ENCODE results near the gene MTUS2. TPM values are rescaled to one million over a fixed set of nuclear protein-coding genes. Genes with fewer than 3 reads are reported as not detected.

Gene MTUS2
- total and polyA plus RNA-seq, 2 donors (not counting 3 experiments of a cell fraction or from before 2014, with no cell fraction given): not detected

GRCh38 chr13:29301027-29301426 lies 480.9 kb downstream of the MTUS2 start:
- H3K9me1 ChIP-seq (replicated peaks; ENCODE audit: control insufficient read depth, extremely low read depth, insufficient read depth, low read length): no peaks in the 10 kb centered on the region
- CTCF ChIA-PET: no interaction called here
- no peak overlapping the region for H3K27ac ChIP-seq (ENCODE audit: insufficient read depth, low read depth, low read length)
- H3K9me3 ChIP-seq (replicated peaks; ENCODE audit: control insufficient read depth, insufficient read depth, low read length): no peaks in the 10 kb centered on the region
- TF ChIP-seq JUN (IDR thresholded peaks at IDR 0.05; ENCODE audit: borderline replicate concordance, insufficient read depth, insufficient read length, low read depth): no peak
- no peak for TF ChIP-seq EZH2 (IDR thresholded peaks at IDR 0.05; ENCODE audit: borderline replicate concordance, low read depth, low read length, severe bottlenecking)
- no peak for TF ChIP-seq MYC (IDR thresholded peaks at IDR 0.05; ENCODE audit: low read depth, low read length)
- TF ChIP-seq MAX (IDR thresholded peaks at IDR 0.05; ENCODE audit: insufficient read depth, insufficient read length): no peak
- TF ChIP-seq FOS (IDR thresholded peaks at IDR 0.05; ENCODE audit: borderline replicate concordance, insufficient read depth, low read length): no peak
- POLR2A ChIA-PET: no interaction called here
- BruUV-seq (replicated peaks): no TSS peak
- H2AFZ ChIP-seq (ENCODE audit: low read depth, low read length): no peak overlapping the region
- no peaks in the 10 kb centered on the region for H3K27me3 ChIP-seq (ENCODE audit: control insufficient read depth in 2 of 2, insufficient read depth in 2 of 2, low read length in 2 of 2)
- no peaks in the 10 kb centered on the region for H3K79me2 ChIP-seq (ENCODE audit: control insufficient read depth, insufficient read depth, low read length)
- no peak overlapping the region for H3K4me3 ChIP-seq (replicated peaks in 1 of 3; ENCODE audit: insufficient read depth in 1 of 3, low read depth in 1 of 3, low read length in 3 of 3)
- dilution Hi-C loops (cut with MboI; ENCODE audit: extremely low pct_ligation_motif_present, low sequenced_read_pairs) (no loop called here), intact Hi-C loops (cut with micrococcal nuclease) (no loop called here)
- H3K36me3 ChIP-seq (ENCODE audit: control insufficient read depth in 2 of 2, extremely low read depth in 1 of 2, insufficient read depth in 2 of 2, low read length in 2 of 2): no peaks in the 10 kb centered on the region
- FAIRE-seq (no peak), DNase-seq (ENCODE audit: low read depth, low spot score) (no peak)
- H4K20me1 ChIP-seq (replicated peaks; ENCODE audit: control insufficient read depth, extremely low read depth, insufficient read depth, low read length): no peaks in the 10 kb centered on the region
- H3K9ac ChIP-seq (replicated peaks; ENCODE audit: extremely low read depth, insufficient read depth, low read length): no peak overlapping the region
- H3K4me2 ChIP-seq (ENCODE audit: insufficient read depth, low read length): no peak overlapping the region
- H3K4me1 ChIP-seq (ENCODE audit: control insufficient read depth, extremely low read depth, insufficient read depth, low read length): no peaks in the 10 kb centered on the region

GRCh38 chr13:29304148-29304547 lies 484.0 kb downstream of the MTUS2 start:
- dilution Hi-C loops (cut with MboI; ENCODE audit: extremely low pct_ligation_motif_present, low sequenced_read_pairs): no loop called here
- H3K9ac ChIP-seq (replicated peaks; ENCODE audit: extremely low read depth, insufficient read depth, low read length): no peak overlapping the region
- POLR2A ChIA-PET: no interaction called here
- FAIRE-seq (no peak), DNase-seq (ENCODE audit: low read depth, low spot score) (no peak)
- no peak overlapping the region for H3K27ac ChIP-seq (ENCODE audit: insufficient read depth, low read depth, low read length)
- intact Hi-C loops (cut with micrococcal nuclease): no loop called here
- H3K27me3 ChIP-seq (ENCODE audit: control insufficient read depth in 2 of 2, insufficient read depth in 2 of 2, low read length in 2 of 2): no peaks in the 10 kb centered on the region
- H3K4me2 ChIP-seq (ENCODE audit: insufficient read depth, low read length): no peak overlapping the region
- no peaks in the 10 kb centered on the region for H3K36me3 ChIP-seq (ENCODE audit: control insufficient read depth in 2 of 2, extremely low read depth in 1 of 2, insufficient read depth in 2 of 2, low read length in 2 of 2)
- BruUV-seq (replicated peaks): no TSS peak
- no peaks in the 10 kb centered on the region for H4K20me1 ChIP-seq (replicated peaks; ENCODE audit: control insufficient read depth, extremely low read depth, insufficient read depth, low read length)
- no peaks in the 10 kb centered on the region for H3K9me3 ChIP-seq (replicated peaks; ENCODE audit: control insufficient read depth, insufficient read depth, low read length)
- no peak overlapping the region for H3K4me3 ChIP-seq (replicated peaks in 1 of 3; ENCODE audit: insufficient read depth in 1 of 3, low read depth in 1 of 3, low read length in 3 of 3)
- H3K4me1 ChIP-seq (ENCODE audit: control insufficient read depth, extremely low read depth, insufficient read depth, low read length): no peaks in the 10 kb centered on the region
- CTCF ChIA-PET: no interaction called here
- H3K9me1 ChIP-seq (replicated peaks; ENCODE audit: control insufficient read depth, extremely low read depth, insufficient read depth, low read length): no peaks in the 10 kb centered on the region
- no peak overlapping the region for H2AFZ ChIP-seq (ENCODE audit: low read depth, low read length)
- TF ChIP-seq EZH2 (IDR thresholded peaks at IDR 0.05; ENCODE audit: borderline replicate concordance, low read depth, low read length, severe bottlenecking): no peak
- TF ChIP-seq MYC (IDR thresholded peaks at IDR 0.05; ENCODE audit: low read depth, low read length): no peak
- no peak for TF ChIP-seq POLR2A (IDR thresholded peaks at IDR 0.05; ENCODE audit: low read depth, low read length)
- TF ChIP-seq MAX (IDR thresholded peaks at IDR 0.05; ENCODE audit: insufficient read depth, insufficient read length): no peak
- no peak for TF ChIP-seq GATA2 (IDR thresholded peaks at IDR 0.05; ENCODE audit: insufficient read depth, insufficient read length, low read depth, low read length)
- TF ChIP-seq POLR2AphosphoS5 (IDR thresholded peaks at IDR 0.05; ENCODE audit: insufficient read depth, low read depth, low read length): no peak
- no peak for TF ChIP-seq CTCF (IDR thresholded peaks at IDR 0.05; ENCODE audit: extremely low read depth in 1 of 2, insufficient read depth in 1 of 2, low read depth in 1 of 2, low read length in 2 of 2)
- TF ChIP-seq FOS (IDR thresholded peaks at IDR 0.05; ENCODE audit: borderline replicate concordance, insufficient read depth, low read length): no peak
- TF ChIP-seq JUN (IDR thresholded peaks at IDR 0.05; ENCODE audit: borderline replicate concordance, insufficient read depth, insufficient read length, low read depth): no peak
- H3K79me2 ChIP-seq (ENCODE audit: control insufficient read depth, insufficient read depth, low read length): no peaks in the 10 kb centered on the region
